SK-N-SH treated with all-trans-retinoic acid at 6 μM for 48 hours (cell line): ENCODE measurements around the gene TCFL5.

Experiments used
- ATAC-seq: fragments of 200-7000 bp; cut with Tn5 transposase; 3 replicates; pipeline ENCODE4 v1.9.1; 2020; ENCODE audit warnings: mild to moderate bottlenecking, moderate library complexity
- BACH2 ChIP-seq: fragments of 250-450 bp; sonication (Bioruptor Pico); IDR thresholded peaks from 2 replicates; pipeline ENCODE4 v1.9.0; 2021; ENCODE audit warnings: mild to moderate bottlenecking, borderline replicate concordance
- CSDC2 ChIP-seq: fragments of 250-450 bp; sonication (Bioruptor Pico); IDR thresholded peaks from 2 replicates; pipeline ENCODE4 v1.5.0; 2020; ENCODE audit warnings: mild to moderate bottlenecking, moderate library complexity
- CSRNP3 ChIP-seq: fragments of 250-450 bp; sonication (Bioruptor Pico); IDR thresholded peaks from 2 replicates; pipeline ENCODE4 v1.5.1; 2021; ENCODE audit warnings: mild to moderate bottlenecking, moderate library complexity
- ESRRG ChIP-seq: fragments of 250-450 bp; sonication (Bioruptor Pico); IDR thresholded peaks from 2 replicates; pipeline ENCODE4 v1.6.1; 2021; ENCODE audit warnings: mild to moderate bottlenecking
- GLIS3 ChIP-seq: fragments of 250-450 bp; sonication (Bioruptor Pico); IDR thresholded peaks from 2 replicates; pipeline ENCODE4 v1.5.0; 2020; ENCODE audit warnings: mild to moderate bottlenecking, moderate library complexity
- ISL1 ChIP-seq: fragments of 250-450 bp; sonication (Bioruptor Pico); IDR thresholded peaks from 2 replicates; pipeline ENCODE4 v2.1.2; 2022; ENCODE audit warnings: mild to moderate bottlenecking, moderate library complexity
- OSR1 ChIP-seq: fragments of 250-450 bp; sonication (Bioruptor Pico); IDR thresholded peaks from 2 replicates; pipeline ENCODE4 v1.8.0; 2022; ENCODE audit warnings: moderate library complexity, mild to moderate bottlenecking, inconsistent platforms
- POU6F1 ChIP-seq: fragments of 250-450 bp; sonication (Bioruptor Pico); IDR thresholded peaks from 2 replicates; pipeline ENCODE4 v1.8.0; 2021; ENCODE audit warnings: low read depth, mild to moderate bottlenecking, moderate library complexity, borderline replicate concordance
- PPARA ChIP-seq: fragments of 250-450 bp; sonication (Bioruptor Pico); IDR thresholded peaks from 2 replicates; pipeline ENCODE4 v1.5.0; 2020; ENCODE audit warnings: mild to moderate bottlenecking, borderline replicate concordance
- SNAI2 ChIP-seq: fragments of 250-450 bp; sonication (Bioruptor Pico); IDR thresholded peaks from 2 replicates; pipeline ENCODE4 v1.5.0; 2020; ENCODE audit warnings: mild to moderate bottlenecking, moderate library complexity
- TCF4 ChIP-seq: fragments of 250-450 bp; sonication (Bioruptor Pico); IDR thresholded peaks from 2 replicates; pipeline ENCODE4 v1.8.0; 2021; ENCODE audit warnings: mild to moderate bottlenecking, moderate library complexity, borderline replicate concordance
- TOX ChIP-seq: fragments of 250-450 bp; sonication (Bioruptor Pico); IDR thresholded peaks from 2 replicates; pipeline ENCODE4 v1.8.0; 2021; ENCODE audit warnings: mild to moderate bottlenecking, moderate library complexity, borderline replicate concordance
- TSHZ2 ChIP-seq: fragments of 250-450 bp; sonication (Bioruptor Pico); IDR thresholded peaks from 2 replicates; pipeline ENCODE4 v1.5.0; 2020; ENCODE audit warnings: mild to moderate bottlenecking, moderate library complexity
- ZFP3 ChIP-seq: fragments of 250-450 bp; sonication (Bioruptor Pico); IDR thresholded peaks from 2 replicates; pipeline ENCODE4 v1.5.0; 2020; ENCODE audit warnings: mild to moderate bottlenecking, moderate library complexity
- ZFP30 ChIP-seq: fragments of 450-650 bp; formaldehyde crosslinking; IDR thresholded peaks from 2 replicates; pipeline ENCODE4 v1.5.0; 2022; ENCODE audit warnings: mild to moderate bottlenecking, moderate library complexity
- ZNF565 ChIP-seq: fragments of 450-650 bp; formaldehyde crosslinking; conservative IDR thresholded peaks from 2 replicates; pipeline ENCODE4 v1.5.0; 2020; ENCODE audit warnings: low read depth, mild to moderate bottlenecking, moderate library complexity
- ZNF70 ChIP-seq: fragments of 450-650 bp; formaldehyde crosslinking; IDR thresholded peaks from 2 replicates; pipeline ENCODE4 v1.5.0; 2020; ENCODE audit warnings: mild to moderate bottlenecking, moderate library complexity
- ZNF8 ChIP-seq: fragments of 450-650 bp; formaldehyde crosslinking; IDR thresholded peaks from 2 replicates; pipeline ENCODE4 v1.5.0; 2020; ENCODE audit warnings: mild to moderate bottlenecking, moderate library complexity
- TF ChIP-seq, protein P1 (sequence below): fragments of 250-450 bp; sonication (Bioruptor Pico); IDR thresholded peaks from 2 replicates; pipeline ENCODE4 v1.8.0; 2020; ENCODE audit warnings: mild to moderate bottlenecking, moderate library complexity, borderline replicate concordance
- TF ChIP-seq, protein P2 (sequence below): fragments of 250-450 bp; sonication (Bioruptor Pico); IDR thresholded peaks from 2 replicates; pipeline ENCODE4 v1.5.1; 2020; ENCODE audit warnings: low read depth, mild to moderate bottlenecking, moderate library complexity

Gene TCFL5

DNA sequence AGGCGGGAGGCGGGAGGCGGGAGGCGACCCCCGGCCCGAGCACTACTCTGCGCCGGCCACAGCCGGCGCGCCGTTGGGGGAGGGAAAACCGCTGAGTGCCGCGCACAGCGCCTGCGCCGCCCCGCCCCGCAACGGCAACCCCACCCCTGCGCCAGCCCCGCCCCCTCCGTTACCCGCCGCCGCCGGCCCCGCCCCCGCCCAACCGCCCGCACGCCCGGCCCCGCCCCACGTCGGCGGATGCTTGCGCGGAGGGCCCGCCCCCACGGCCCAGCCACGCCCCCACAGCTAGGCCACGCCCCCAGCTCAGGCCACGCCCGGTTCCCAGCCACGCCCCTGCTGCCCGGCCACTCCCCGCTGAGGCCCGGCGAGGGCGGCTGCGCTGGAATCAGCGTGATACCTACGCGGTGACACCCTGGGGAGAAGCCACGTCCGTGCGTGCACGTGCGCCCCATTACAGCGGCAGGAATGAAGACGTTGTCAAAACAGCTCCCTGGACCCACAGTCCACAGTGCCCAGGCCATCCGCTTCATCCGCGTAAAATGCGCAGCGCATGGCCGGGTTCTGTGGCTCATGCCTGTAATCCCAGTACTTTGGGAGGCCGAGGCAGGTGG is at the start of gene TCFL5:
TSS of gene TCFL5 (minus strand) at position 97 of the 611 bp plus-strand sequence. CDS start 152 bp downstream, outside the sequence.
- TF ChIP-seq PPARA (CRISPR knock-in tag), result no peak
- TF ChIP-seq, protein P1, sequence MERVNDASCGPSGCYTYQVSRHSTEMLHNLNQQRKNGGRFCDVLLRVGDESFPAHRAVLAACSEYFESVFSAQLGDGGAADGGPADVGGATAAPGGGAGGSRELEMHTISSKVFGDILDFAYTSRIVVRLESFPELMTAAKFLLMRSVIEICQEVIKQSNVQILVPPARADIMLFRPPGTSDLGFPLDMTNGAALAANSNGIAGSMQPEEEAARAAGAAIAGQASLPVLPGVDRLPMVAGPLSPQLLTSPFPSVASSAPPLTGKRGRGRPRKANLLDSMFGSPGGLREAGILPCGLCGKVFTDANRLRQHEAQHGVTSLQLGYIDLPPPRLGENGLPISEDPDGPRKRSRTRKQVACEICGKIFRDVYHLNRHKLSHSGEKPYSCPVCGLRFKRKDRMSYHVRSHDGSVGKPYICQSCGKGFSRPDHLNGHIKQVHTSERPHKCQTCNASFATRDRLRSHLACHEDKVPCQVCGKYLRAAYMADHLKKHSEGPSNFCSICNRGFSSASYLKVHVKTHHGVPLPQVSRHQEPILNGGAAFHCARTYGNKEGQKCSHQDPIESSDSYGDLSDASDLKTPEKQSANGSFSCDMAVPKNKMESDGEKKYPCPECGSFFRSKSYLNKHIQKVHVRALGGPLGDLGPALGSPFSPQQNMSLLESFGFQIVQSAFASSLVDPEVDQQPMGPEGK, result no peak
- no peak for TF ChIP-seq ZFP3
- TF ChIP-seq ZFP30 (CRISPR knock-in tag), result no peak
- no peak for TF ChIP-seq CSRNP3 (CRISPR knock-in tag)
- TF ChIP-seq ZNF8 (CRISPR knock-in tag), result no peak
- TF ChIP-seq ISL1 (CRISPR knock-in tag), result no peak
- TF ChIP-seq GLIS3 (CRISPR knock-in tag), result no peak
- no peak for TF ChIP-seq OSR1 (CRISPR knock-in tag)
- TF ChIP-seq TCF4, result no peak
- TF ChIP-seq BACH2 (CRISPR knock-in tag), result no peak
- ATAC-seq, result peak; percentile 85

DNA sequence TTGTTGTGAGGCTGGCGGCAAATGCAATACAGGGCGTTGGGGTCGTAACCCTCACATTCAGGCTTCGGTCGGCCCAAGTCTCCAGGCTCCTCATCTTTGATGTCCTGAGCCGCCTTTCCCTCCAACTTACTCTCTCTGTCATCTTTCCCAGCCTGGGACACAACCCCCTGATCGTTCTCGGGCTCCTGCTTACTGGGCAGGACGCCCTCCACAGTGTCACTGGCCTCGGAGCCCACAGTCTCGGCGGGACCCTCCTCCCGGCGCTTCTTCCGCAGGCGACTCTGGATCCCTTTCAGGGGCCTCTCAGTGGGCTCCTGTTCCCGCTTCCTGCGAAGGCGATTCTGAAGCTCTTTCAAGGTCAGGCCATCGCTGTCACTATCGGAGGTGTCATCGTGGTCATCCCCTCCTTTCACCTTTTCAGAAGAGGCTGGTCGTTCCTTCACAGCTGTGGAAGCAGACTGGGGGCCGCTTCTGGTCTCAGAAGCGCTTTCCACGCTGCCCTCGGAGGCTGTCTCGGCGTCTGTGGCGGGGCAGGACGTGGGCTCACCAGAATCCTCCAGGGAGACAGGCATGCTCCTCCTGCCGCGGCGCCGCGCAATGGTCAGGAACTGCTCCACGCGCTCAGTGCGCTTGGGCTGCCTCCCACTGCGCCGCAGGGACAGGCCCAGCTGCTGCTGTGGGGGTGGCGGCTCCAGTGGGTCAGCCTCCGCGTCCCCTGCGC is 49.3 kb upstream of the TCFL5 start:
- TF ChIP-seq POU6F1 (no peak), SNAI2 (CRISPR knock-in tag) (no peak), TOX (CRISPR knock-in tag) (no peak), CSDC2 (CRISPR knock-in tag) (no peak), ZFP3 (no peak), ZNF70 (CRISPR knock-in tag) (no peak), PPARA (CRISPR knock-in tag) (no peak), TCF4 (no peak), ESRRG (no peak), BACH2 (CRISPR knock-in tag) (no peak), ZNF8 (CRISPR knock-in tag) (no peak), OSR1 (CRISPR knock-in tag) (no peak)
- TF ChIP-seq, protein P1, result no peak
- ATAC-seq, result no peak

DNA sequence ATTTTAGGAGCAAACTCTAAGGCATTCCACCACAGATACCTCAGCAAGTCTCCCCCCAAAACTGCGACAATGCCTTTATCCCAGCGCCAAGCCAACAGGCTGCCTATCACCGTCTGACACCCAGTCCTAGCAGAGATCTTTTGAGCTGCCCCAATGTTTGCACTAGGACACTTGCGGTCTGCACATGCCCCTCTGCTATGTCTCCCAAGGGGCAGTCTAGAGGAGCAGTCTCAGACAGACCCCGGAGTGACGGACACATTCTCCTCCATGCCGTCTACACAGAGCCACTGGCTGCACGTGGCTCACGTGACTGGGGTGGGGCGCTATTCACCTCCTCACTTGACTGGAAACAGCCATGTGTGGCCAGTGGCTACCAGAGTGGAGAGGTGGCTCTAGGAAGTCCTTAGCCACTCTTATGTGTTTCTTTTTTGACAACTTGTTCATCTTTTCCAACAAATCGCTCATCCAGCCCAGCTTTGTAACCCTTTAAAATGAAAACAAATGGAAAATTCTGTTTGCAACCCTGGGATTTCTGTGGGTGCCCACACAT is 48.7 kb upstream of the TCFL5 start:
- ATAC-seq, result no peak
- TF ChIP-seq ZNF70 (CRISPR knock-in tag) (no peak), ESRRG (no peak), CSRNP3 (CRISPR knock-in tag) (no peak), ISL1 (CRISPR knock-in tag) (no peak), BACH2 (CRISPR knock-in tag) (no peak), TSHZ2 (no peak), OSR1 (CRISPR knock-in tag) (no peak), CSDC2 (CRISPR knock-in tag) (no peak), ZNF565 (CRISPR knock-in tag) (no peak), ZFP30 (CRISPR knock-in tag) (no peak), POU6F1 (no peak), PPARA (CRISPR knock-in tag) (no peak)
- TF ChIP-seq, protein P2, sequence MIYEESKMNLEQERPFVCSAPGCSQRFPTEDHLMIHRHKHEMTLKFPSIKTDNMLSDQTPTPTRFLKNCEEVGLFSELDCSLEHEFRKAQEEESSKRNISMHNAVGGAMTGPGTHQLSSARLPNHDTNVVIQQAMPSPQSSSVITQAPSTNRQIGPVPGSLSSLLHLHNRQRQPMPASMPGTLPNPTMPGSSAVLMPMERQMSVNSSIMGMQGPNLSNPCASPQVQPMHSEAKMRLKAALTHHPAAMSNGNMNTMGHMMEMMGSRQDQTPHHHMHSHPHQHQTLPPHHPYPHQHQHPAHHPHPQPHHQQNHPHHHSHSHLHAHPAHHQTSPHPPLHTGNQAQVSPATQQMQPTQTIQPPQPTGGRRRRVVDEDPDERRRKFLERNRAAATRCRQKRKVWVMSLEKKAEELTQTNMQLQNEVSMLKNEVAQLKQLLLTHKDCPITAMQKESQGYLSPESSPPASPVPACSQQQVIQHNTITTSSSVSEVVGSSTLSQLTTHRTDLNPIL (CRISPR knock-in tag), result no peak
